GM18868 (cell line): ENCODE results near the gene TRMT11.
"Not testable (repeated sequence)": the region's sequence is repeated elsewhere in the genome, so short reads cannot be mapped to it uniquely, and the experiment has no call there.

Experiments used
- ATAC-seq: cut with Tn5 transposase; IDR thresholded peaks from one replicate; pipeline ENCODE4 v1.9.1; 2021; ENCODE audit warnings: mild to moderate bottlenecking, moderate library complexity; ENCODE audit not compliant: unreplicated experiment

The TRMT11 gene

DNA sequence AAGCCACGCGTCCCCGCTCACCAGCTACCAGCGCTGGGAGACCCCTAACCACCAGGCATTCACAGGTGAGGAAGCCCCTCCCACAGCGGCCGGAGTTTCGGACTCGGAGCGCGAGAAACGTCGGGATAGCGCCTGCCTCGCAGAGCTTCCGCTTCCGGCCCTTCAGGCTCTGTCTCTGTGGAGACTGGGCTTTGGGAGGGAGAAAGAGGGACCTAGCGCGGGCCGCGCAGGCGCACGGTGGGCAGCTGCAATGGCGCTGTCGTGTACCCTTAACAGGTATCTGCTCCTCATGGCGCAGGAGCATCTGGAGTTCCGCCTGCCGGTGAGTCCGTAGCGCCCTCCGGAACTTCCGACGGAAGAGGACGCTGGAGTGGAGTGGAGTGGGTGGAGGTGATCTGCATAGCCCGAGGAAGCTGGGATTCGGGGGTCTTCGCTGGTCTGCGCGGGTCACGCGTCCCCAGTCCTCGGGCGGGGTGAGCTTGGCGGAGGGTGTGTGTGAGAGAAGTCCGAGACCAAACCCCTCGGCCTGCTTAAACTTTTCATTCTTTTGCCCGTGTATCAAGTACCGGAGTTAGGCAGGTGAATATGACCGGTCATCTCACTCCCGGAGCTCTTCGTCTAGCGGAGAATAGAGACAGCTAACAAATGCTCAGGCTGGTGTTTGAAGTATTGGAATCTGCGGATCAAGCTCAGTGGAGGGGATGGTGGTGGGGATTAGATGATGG lies at the start of gene TRMT11:
Gene TRMT11, plus strand, starts transcription at position 240 of the 725 bp plus-strand sequence. Its CDS starts 11 bp downstream, at position 251.
- peak; percentile 97 for ATAC-seq

DNA sequence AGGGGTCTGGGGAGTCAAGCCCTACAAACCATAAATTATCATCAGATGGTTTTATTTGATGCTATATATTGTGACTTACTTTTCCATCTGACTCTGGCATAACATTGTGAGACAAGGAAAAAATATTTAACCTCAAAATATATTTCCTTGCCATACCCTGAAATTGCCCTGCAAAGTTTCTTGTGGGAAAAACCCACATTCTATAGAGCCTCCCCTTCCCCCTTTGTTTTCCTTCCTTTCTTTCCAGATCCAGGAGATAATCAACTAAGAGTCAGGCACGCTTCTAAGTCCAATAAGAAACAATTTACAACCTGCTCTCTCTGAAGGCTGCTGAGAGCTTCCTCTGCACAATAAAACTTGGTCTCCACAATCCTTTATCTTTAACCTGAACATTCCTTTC lies 47.3 kb upstream of the TRMT11 start:
- no peak for ATAC-seq

DNA sequence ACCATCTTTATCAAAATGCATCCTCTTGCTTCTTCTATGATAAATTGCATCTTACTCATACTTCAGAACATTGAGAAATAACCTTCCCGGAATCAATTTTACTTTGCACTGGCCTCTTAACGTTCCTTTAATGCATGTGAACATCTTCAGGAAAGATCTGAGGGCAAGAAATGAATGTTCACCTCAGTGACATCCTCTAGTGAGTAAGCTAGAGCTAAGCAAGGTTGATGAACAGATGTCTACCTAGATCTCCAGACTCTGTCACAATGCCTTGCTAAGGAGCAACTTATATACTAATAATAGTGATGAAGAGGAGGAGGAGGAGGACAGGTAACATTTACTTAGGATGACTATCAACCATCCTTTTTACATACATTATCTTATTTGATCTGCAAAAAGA lies 46.5 kb upstream of the TRMT11 start:
- ATAC-seq, result no peak

DNA sequence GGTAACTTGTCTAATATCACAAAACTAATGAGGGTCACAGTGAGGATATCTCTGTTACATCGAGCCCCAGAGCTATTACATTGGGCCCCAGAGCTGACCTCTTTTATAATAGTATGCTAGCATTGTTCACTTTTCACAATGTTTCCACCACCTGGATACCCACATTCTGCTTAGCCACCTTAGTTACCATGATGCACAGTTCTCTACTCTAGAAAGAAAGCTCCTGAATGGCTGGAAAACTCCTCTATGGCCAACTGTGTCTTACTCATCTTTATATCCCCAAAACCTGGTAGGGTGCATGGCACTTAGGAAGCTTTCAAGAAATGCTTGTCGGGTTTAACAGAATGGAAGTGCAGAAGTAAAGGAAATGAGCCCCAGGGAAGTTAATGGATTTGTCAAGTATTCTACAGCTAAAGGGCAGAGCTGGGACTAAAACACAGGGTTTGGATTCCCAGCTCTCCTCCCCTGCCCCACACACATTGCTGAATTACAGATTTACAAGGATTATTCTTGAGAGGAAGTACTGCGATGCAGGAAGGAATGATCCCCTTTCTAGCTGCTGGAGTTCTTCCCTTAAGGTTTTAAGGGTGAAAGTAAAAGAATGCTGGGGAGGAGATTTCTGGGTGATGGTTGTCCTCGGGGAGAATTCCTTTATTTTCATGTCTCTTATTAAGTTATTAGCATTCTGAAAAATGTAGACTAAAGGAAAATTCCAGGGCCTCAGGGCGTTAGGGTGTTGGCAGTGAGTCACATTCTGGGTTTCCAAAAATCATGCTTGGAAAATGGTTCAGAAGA lies 45.9 kb upstream of the TRMT11 start:
- no peak for ATAC-seq

DNA sequence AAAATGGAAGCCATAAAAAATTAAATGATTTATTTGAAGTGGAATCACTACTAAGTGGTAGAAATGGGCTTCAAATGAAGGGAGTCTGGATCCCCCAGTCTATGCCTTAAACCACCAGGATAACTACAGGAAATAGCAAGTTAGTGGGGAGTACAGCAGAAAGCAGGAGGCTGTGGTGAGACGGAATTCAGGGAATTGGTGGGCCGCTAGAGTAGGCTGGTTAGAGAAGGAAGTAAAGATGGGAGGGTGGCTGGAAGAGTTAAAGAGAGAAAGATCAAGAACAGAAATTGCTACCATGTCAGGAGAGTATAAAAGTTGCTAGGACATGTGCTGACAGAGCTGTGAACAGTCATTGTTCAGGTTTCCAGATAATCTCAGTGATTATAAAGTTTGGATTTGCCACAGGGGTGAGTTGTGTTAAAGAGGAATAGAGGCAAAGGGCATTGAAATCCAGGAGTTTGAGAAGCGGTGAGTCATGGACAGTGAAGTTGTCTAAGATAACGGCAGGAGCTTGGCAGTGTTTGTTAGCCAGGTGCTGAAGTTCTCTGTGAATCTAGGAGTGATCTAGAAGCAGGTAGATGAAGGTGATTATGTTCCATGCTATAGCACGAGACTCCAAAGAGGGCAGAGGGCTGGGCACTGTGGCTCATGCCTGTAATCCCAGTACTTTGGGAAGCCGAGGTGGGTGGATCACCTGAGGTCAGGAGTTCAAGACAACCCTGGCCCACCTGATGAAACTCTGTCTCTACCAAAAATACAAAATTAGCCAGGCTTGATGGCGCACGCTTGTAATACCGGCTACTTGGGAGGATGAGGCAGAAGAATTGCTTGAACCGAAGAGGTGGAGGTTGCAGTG lies 43.4 kb upstream of the TRMT11 start:
- no peak for ATAC-seq

DNA sequence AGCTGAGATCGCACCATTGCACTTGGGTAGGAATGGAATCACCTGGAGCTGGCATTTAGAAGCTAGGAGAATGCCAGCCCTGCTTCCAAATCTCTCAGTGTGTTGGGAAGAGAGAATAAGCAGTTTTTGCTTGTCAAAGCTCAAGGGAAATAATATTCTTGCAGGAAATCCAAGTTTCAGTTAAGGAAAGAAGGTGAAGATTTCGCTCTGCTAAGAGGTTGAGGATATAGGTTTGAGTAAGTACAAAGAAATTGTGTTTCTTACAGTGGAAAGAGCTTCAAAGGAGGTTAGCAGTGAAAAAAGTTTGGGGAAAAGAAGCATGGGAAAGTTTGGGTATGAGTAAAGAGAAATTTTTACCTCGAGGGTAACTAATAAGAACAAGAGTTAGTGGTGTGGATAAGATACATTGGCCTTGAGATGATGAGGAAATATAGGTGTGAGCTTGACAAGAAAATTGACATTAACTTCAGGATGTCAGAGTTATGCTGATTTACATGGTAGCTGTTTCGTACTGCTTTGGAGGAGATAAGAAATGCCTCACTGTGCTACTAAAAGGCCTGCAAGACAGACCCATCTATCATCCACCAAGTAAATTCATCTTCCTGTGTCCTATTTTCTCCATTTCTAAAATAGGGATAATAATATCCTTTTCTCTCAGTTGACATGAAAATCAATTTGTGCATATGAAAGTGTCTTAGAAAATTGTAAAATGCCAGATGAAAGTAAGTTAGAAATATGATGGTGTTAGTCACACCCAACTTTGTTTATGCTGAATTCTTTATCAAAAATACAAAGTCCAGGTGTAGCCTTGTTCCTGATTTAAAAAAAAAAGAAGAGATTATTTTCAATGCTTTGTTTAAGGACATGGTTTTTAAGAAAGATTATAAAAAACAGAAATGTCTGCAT lies 42.6 kb upstream of the TRMT11 start:
- ATAC-seq, result no peak

DNA sequence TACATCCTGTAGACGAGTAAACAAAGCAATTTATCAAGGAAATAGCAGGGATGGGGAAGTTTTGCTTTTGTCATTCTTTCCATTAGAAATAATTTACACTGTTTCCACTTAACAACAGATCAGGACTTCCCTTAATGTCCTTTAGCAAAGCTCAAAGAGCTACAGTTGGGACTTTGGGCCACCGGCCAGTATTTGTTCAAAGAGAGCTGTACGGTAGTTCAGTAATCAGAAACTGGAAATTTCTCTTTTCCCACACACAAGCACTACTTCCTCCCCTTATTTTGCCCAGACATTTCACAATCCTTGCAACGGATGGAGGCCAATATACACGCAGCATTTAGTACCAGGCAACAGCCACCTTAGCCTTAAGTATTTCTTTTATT lies 41.9 kb upstream of the TRMT11 start:
- ATAC-seq, result no peak

DNA sequence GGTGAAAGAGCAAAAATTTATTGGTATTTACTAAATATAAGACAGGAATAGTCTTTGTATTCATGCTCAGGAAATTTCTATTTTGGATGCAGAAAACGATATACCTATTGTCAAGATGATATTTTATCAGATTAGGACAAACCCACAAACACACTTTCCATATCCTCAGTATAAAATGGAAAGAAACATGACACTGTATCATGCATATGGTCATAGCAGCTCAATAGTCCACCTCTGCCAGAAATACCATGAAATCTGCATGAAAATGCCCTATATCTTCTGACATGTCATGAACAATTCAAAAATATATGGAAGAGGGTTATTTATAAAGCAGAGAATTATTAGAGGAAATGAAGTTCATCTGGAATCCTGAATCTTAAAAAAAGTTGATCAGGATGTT lies 41.4 kb upstream of the TRMT11 start:
- no peak for ATAC-seq

DNA sequence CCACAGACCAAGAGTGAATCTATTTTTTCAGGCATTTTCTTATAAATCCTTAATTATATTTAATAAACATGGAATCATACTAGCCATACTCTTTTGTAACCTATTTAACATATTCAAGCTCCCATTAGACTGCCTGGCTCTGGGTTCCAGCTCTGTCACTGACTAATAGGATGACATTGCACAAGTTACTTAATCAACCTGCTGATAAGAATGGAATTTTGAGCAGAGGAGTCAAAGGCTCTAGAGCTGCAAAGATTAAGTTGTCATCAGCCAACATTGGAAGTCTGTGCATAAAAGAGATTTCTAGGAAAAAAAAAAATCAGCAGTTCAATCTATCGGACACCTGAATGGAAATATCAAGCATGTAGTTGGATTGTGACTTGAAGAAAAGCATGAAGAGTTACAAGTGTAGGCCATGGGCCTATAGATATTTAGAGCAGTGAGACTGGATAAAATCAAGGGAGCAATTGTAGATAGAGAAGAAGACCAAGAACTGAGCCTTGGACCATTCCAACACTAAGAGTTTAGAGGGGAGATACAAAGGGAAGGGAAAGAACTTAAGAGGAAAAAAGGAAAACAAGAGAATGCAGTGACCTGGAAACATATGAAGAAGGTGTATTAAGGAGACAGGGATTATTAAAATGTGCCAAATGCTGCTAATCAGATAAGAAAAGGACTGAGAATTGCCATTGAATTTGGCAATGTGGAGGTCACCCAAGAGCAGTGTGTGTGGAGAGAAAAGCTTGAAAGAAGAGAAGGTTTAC lies 40.8 kb upstream of the TRMT11 start:
- no peak for ATAC-seq

DNA sequence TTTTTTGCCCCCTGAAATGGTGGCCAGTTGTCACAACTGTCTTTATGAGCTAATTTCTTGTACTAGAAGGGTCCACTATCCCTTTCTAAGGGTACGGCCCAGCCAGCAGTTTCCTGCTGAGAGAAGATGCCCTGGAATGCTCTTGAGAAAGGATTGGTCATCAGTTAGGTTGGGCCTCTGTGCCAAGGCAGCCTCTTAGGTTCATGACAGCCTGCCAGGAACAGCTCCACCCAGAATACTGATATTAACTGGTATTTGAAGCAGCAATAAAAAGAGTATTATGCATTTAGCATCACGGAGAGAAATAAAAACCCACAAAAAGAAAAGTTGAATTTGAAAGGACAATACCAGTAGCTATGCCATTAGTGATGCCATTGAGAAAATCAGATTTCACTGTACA lies 38.7 kb upstream of the TRMT11 start:
- ATAC-seq, result no peak

DNA sequence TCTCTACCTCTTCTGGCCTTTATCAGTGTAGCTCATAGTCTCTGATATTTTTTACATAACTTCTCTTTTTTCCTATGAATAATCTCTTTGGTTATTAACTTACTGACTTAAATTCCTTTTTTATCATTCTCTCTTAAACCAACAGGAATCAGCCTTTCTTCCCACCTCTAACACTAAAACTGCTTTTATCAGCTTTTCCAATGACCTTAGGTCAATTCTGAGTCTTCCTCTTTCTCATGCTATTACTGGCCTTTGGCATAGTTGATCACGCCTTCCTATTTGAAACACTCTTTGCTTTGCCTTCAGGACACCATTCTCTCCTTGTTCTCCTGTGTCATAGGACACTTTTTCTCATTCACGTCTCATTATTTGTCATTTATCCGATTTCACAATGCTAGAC lies 37.9 kb upstream of the TRMT11 start:
- no peak for ATAC-seq

DNA sequence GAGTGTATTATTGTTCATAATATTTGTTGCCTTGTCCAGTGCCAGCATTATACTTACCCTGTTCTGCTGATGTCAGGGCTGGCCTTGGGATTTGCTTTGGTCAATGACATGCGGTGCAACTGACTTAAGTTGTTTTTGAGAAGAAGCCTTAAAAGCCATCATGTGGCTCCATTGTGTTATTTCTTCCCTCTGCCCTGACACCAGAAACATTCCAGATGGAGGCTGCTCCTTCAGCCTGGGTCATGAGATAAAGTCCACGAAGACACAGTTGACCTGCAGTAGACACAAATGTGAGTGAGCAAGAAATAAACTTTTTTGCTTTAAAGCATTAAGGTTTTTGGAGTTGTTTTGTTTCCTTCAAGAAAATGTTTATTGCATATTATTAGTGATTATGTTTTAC lies 37.3 kb upstream of the TRMT11 start:
- no peak for ATAC-seq

DNA sequence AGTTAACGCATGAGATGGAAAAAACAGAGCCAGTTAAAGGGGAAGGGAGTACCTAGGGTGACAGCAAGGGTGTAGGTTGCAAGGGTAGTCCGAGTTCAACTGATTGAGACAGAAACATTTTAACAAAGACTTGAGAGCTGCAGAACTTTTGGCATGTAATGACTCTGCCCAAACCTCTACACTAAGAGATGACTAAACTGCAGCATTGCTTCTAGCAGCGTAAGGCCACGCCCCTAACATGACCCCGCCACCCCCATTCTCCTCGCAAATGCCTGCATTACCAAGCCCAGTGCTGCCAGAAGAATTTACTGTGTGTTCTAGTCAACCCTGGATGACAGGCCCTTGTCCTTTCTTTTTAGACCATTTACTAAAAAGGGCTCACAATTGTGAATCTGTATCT lies 36.0 kb upstream of the TRMT11 start:
- ATAC-seq, result no peak

DNA sequence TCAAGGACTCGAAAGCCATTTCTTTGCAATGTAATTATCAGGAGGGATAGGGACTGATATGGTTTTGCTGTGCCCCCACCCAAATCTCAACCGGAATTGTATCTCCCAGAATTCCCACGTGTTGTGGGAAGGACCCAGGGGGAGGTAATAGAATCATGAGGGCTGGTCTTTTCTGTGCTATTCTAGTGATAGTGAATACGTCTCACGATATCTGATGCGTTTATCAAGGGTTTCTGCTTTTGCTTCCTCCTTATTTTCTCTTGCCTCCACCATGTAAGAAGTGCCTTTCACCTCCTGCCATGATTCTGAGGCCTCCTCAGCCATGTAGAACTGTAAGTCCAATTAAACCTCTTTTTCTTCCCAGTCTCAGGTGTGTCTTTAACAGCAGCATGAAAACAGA lies 35.6 kb upstream of the TRMT11 start:
- ATAC-seq, result not testable (repeated sequence)

DNA sequence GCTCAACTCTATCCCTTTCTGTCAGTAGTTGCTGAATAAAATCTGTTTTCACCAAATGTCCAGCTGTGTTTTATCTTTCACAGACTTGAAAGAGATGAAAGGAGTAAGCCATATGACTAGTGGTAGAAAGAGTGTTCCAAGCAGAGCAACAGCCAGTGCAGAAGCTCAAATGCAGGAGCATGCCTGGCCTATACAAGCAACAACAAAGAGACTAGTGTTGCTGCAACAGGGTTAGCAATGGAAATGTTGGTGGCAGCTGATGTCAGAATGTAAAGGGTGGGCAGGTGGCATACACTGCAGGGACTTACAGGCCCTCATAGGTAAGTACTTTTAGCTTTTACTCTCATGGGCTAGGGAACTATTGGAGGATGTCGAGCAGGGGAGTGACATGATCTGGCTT lies 35.0 kb upstream of the TRMT11 start:
- no peak for ATAC-seq

DNA sequence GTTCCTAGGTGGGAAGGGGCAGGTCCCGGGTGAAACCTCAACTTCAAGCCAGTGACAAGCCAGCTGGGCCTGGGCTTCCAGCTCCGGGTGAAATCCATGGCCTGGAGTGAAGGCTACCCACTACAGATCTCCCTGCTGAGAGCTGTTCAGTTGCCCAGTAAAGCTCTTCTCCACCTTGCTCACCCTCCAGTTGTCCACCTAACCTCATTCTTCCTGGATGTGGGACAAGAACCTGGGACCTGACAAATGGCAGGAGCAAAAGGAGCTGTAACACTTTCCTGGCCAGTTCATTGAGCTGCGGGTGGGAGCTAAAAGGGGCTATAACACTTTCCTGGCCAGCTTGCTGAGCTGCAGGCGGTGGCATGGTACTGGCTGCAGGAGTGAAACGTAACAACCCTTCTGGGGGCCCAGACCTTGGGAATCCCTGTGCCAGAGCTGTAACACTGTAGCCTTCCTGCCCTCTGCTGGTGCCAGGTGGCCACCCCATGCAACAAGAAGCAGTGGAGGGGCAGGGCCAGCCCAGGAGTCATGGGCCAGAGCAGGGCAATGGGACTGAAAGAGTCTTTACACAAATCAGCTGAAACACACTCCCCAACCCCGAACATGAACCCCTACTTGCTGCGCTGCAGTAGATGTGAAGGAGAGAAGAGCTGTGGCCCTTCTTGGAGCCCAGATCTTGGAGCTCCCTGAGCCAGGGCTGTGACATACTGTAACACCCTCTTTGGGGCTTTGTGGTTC lies 33.4 kb upstream of the TRMT11 start:
- ATAC-seq, result no peak

DNA sequence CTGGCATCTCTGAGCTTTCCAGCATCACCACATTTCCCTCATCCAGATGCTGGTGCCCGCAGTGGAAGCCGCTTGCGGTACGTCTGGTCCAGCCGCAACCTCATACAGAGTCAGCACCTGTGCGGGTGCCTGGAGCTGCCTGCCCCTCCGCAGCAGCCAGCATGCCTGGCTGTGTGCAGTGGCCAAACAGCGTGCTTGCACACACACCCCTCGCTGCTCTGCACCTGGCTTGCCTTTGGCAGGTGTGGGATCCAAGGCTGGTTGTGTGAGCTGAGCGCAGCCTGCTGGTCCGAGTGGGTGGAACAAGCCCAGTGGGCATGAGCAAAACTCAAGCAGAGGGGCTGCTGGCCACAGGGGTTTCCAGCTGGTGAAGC lies 32.9 kb upstream of the TRMT11 start:
- no peak for ATAC-seq

DNA sequence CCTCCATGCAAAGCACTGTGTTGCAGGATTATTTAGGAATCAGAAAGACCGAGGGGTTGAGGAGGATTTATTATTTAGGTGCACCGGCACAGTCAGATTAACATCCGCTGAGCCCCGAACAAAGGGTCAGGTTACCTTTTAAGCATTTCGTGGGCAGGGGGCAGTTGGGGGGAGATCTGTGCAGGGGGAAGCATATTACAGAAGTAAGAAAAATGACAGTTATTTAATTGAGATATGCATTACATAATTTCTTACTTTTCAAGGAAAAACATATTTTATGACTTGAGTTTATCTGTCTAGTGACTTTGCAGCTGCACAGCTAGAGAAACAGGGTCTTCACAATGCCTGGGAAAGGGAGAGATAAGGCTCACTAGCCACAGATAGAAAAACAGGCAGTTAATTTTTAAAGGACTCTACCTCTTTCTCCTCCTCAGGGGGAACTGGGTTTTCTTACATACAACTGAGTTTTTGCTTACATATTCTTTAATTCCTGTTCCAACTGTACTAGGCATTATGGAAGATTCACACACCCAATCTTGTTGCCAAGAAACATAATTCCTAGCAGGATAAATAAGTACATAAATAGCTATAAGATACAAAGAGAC lies 31.5 kb upstream of the TRMT11 start:
- ATAC-seq, result no peak

DNA sequence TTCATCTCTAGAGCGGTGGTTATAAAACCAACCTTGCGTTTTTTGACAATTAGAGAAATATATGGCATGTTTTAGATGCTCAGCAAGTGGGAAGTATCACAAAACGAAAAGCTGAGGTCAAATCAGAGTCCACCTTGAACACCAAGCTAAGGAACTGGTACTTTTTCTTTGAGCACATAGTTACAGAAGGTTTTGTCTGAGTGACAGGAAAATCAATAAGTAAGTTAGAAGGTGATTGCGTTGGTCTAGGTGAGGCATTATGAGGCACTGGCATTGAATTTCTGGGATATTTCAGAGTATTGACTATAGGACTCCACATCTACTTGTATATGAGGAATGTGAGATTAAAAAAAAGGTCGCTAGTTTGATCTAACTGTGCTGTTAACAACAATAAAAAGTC lies 30.4 kb upstream of the TRMT11 start:
- ATAC-seq, result no peak
